HepG2 (cell line): ENCODE data around the gene GIMAP7.

ENCODE experiments used
- FOXJ3 ChIP-seq: sonication (generic); formaldehyde crosslinking; IDR thresholded peaks from 2 replicates; pipeline ENCODE4 v1.4.0; 2020; ENCODE audit warnings: missing genetic modification reagents, mild to moderate bottlenecking, borderline replicate concordance
- GABPB1 ChIP-seq: IDR thresholded peaks from 2 replicates; pipeline ENCODE4 v1.6.1; 2016; ENCODE audit warnings: mild to moderate bottlenecking, missing genetic modification reagents, moderate library complexity, missing compliant biosample characterization
- HDAC2 ChIP-seq: sonication (generic); formaldehyde crosslinking; IDR thresholded peaks from 2 replicates; pipeline ENCODE4 v1.4.0; 2020; ENCODE audit warnings: missing genetic modification reagents
- HIVEP1 ChIP-seq: sonication (generic); formaldehyde crosslinking; IDR thresholded peaks from 2 replicates; pipeline ENCODE4 v1.4.0; 2020; ENCODE audit warnings: mild to moderate bottlenecking, missing genetic modification reagents
- POLR2A ChIP-seq, 2 experiments: IDR thresholded peaks; 2 replicates each; pipeline ENCODE4 v1.6.1; 2011; ENCODE audit warnings: low read depth in 2 of 2, low read length in 2 of 2, mild to moderate bottlenecking in 1 of 2, moderate library complexity in 1 of 2; ENCODE audit not compliant: insufficient read depth in 1 of 2
- POLR2AphosphoS2 ChIP-seq: IDR thresholded peaks from 2 replicates; pipeline ENCODE4 v1.6.1; 2011; ENCODE audit warnings: low read depth, low read length, improper control_type of control experiment
- RAD21 ChIP-seq: fragments of 450-650 bp; formaldehyde crosslinking; IDR thresholded peaks from 2 replicates; pipeline ENCODE4 v1.5.0; 2020; ENCODE audit warnings: mild to moderate bottlenecking
- ZNF205 ChIP-seq: IDR thresholded peaks from 2 replicates; pipeline ENCODE4 v1.6.1; 2018; ENCODE audit warnings: missing biosample characterization, missing genetic modification reagents
- TF ChIP-seq, protein P1 (sequence below): sonication (generic); formaldehyde crosslinking; IDR thresholded peaks from 2 replicates; pipeline ENCODE4 v1.5.0; 2020; ENCODE audit warnings: mild to moderate bottlenecking, missing genetic modification reagents, moderate library complexity

DNA sequence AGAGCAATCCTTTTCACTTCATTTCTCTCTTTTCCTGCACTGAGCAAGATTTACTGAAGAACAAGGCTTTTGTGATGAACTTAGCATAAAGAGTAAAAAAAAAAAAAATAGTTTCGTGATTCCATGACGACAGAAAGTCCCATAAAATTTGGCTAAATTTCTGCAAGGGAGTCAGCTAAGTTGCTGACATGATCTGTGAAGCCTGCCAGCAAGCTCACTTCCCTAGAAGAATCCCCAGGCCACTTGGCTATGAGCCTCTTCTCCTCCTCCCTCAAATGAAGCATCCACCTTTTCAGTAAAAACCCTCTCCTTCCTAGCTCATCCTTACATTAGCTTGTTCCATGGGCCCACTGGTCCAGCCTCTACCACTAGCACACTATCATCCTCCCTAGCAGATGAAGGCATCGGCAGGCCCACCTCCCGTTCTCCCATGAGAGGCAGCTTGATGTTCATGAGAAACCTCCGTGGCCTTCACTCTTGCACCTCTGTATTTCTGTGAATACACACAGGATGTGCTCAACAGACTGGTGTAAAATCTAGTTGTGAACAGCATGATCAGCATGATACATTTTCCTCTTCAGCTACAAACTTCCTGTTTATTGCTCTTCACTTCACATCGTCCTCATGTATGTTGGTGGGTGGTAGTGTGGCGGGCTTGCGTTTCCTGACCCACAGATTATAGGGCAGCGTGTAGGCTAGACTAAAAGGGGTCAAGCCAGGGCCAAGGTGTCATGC is 33.3 kb upstream of the GIMAP7 start:
- TF ChIP-seq POLR2A (IDR thresholded peaks at IDR 0.05; ENCODE audit: insufficient read depth in 1 of 2, low read depth in 2 of 2, low read length in 2 of 2) (no peak), ZNF205 (CRISPR knock-in tag) (no peak), GABPB1 (CRISPR knock-in tag) (no peak), POLR2AphosphoS2 (no peak), HIVEP1 (CRISPR knock-in tag) (no peak), RAD21 (CRISPR knock-in tag) (no peak), FOXJ3 (no peak), HDAC2 (CRISPR knock-in tag) (no peak)
- TF ChIP-seq, protein P1, sequence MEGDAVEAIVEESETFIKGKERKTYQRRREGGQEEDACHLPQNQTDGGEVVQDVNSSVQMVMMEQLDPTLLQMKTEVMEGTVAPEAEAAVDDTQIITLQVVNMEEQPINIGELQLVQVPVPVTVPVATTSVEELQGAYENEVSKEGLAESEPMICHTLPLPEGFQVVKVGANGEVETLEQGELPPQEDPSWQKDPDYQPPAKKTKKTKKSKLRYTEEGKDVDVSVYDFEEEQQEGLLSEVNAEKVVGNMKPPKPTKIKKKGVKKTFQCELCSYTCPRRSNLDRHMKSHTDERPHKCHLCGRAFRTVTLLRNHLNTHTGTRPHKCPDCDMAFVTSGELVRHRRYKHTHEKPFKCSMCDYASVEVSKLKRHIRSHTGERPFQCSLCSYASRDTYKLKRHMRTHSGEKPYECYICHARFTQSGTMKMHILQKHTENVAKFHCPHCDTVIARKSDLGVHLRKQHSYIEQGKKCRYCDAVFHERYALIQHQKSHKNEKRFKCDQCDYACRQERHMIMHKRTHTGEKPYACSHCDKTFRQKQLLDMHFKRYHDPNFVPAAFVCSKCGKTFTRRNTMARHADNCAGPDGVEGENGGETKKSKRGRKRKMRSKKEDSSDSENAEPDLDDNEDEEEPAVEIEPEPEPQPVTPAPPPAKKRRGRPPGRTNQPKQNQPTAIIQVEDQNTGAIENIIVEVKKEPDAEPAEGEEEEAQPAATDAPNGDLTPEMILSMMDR (CRISPR knock-in tag) = no peak
